OCI-LY3 (cell line): ENCODE results near the gene SLC10A4.

Experiments
- CTCF ChIP-seq: fragments of 200-600, 300-600 bp; sonication (generic); IDR thresholded peaks from 2 replicates; pipeline ENCODE4 v1.5.1; 2014; ENCODE audit warnings: antibody characterized with exemption, low read length, low read depth
- EZH2phosphoT487 ChIP-seq: fragments of 200-600 bp; shearing (Covaris generic); IDR thresholded peaks from 2 replicates; pipeline ENCODE4 v1.6.1; 2018; ENCODE audit warnings: antibody characterized with exemption, mixed run types, low read depth

DNA sequence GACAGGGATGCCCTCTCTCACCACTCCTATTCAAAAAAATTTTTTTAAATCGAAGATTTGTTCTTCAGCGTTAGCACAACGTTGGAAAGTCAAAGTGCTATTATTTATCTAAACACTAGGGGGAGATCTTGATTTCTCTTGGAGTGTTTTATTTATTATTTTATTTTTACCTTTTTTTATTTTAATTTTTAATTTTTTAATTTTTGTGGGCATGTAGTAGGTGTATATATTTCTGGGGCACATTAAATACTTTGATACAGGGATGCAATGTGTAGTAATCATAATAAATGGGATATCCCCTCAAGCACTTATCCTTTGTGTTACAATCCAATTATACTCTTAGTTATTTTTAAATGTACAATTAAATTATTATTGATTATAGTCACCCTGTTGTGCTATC, 37.4 kb upstream of the SLC10A4 start:
- TF ChIP-seq CTCF = peak; percentile 25; the same call in 1 of the 2 replicates
- no peak for TF ChIP-seq EZH2phosphoT487
